PFSK-1 (cell line): ENCODE results near the gene SCYGR4.

Experiments used
- FOXP2 ChIP-seq: optimal IDR thresholded peaks from 2 replicates; pipeline ENCODE3; 2011; ENCODE audit warnings: borderline replicate concordance, control low read depth, inconsistent platforms; ENCODE audit not compliant: insufficient read depth; ENCODE audit errors: extremely low read length, extremely low read depth
- POLR2AphosphoS5 ChIP-seq: IDR thresholded peaks from 2 replicates; pipeline ENCODE4 v1.6.1; 2012; ENCODE audit warnings: low read depth, mild to moderate bottlenecking, control low read depth, low read length, moderate library complexity
- SIN3A ChIP-seq: IDR thresholded peaks from 2 replicates; pipeline ENCODE4 v1.6.1; 2012; ENCODE audit warnings: mild to moderate bottlenecking, low read length, moderate library complexity, borderline replicate concordance; ENCODE audit not compliant: insufficient read depth
- TAF1 ChIP-seq: IDR thresholded peaks from 2 replicates; pipeline ENCODE4 v1.6.1; 2012; ENCODE audit warnings: low read length, control low read depth, borderline replicate concordance; ENCODE audit not compliant: insufficient read depth
- TF ChIP-seq, protein P1 (sequence below), 2 experiments: IDR thresholded peaks; 2 replicates each; pipeline versions ENCODE4 v1.6.1 to v1.8.0; 2011 to 2012; ENCODE audit warnings: low read depth in 2 of 2, low read length in 2 of 2, control low read depth in 1 of 2, inconsistent platforms in 1 of 2, mild to moderate bottlenecking in 1 of 2, moderate library complexity in 1 of 2; ENCODE audit not compliant: insufficient read depth in 1 of 2

- no peak for TF ChIP-seq TAF1
- no peak for TF ChIP-seq SIN3A
- TF ChIP-seq FOXP2: no peak
- TF ChIP-seq POLR2AphosphoS5: no peak
- TF ChIP-seq, protein P1, sequence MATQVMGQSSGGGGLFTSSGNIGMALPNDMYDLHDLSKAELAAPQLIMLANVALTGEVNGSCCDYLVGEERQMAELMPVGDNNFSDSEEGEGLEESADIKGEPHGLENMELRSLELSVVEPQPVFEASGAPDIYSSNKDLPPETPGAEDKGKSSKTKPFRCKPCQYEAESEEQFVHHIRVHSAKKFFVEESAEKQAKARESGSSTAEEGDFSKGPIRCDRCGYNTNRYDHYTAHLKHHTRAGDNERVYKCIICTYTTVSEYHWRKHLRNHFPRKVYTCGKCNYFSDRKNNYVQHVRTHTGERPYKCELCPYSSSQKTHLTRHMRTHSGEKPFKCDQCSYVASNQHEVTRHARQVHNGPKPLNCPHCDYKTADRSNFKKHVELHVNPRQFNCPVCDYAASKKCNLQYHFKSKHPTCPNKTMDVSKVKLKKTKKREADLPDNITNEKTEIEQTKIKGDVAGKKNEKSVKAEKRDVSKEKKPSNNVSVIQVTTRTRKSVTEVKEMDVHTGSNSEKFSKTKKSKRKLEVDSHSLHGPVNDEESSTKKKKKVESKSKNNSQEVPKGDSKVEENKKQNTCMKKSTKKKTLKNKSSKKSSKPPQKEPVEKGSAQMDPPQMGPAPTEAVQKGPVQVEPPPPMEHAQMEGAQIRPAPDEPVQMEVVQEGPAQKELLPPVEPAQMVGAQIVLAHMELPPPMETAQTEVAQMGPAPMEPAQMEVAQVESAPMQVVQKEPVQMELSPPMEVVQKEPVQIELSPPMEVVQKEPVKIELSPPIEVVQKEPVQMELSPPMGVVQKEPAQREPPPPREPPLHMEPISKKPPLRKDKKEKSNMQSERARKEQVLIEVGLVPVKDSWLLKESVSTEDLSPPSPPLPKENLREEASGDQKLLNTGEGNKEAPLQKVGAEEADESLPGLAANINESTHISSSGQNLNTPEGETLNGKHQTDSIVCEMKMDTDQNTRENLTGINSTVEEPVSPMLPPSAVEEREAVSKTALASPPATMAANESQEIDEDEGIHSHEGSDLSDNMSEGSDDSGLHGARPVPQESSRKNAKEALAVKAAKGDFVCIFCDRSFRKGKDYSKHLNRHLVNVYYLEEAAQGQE (IDR thresholded peaks at IDR 0.05; ENCODE audit: insufficient read depth in 1 of 2, low read depth in 2 of 2, low read length in 2 of 2): no peak
These were observed 34.9 kb upstream of the SCYGR4 start for GRCh38 chr2:227582369-227582768.
